ENCODE results near the gene ALPK1. TPM values are rescaled to one million over a fixed set of nuclear protein-coding genes. Genes with fewer than 3 reads are reported as not detected.

Gene ALPK1
- total RNA-seq, 1 experiment from 2014 or later = 0.17 TPM

DNA sequence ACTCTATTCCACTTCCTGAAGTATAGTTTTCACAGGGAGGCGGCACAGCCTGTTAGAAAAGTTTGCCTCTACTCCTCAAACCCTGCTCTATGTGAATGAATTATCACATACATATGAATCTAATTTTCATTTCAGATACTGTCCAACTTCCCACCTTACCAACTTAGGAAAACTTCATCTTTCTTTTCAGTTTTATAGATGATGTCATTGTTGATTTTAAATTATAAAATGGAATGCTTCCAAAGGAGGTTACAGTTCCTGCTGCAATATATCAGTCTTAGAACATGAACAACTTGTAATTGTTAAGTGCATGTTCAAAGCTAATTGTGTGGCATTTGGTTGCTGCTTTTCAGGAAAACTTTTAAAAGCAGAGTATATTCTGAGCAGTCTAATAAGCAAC is 126.4 kb downstream of the ALPK1 start:
- Histone ChIP-seq H3K4ac (ENCODE audit: low read depth, low read length) (no peak overlapping the region), H2AK5ac (ENCODE audit: insufficient read length, low read length) (no peak overlapping the region), H2BK20ac (ENCODE audit: low read depth, low read length, poor library complexity, severe bottlenecking) (no peak overlapping the region), H3T11ph (ENCODE audit: low read length) (no peak overlapping the region), H3K4me1 (ENCODE audit: insufficient read depth, low read length) (no peaks in the 10 kb centered on the region), H4K5ac (ENCODE audit: insufficient read length, low read depth, low read length) (no peak overlapping the region), H3K4me2 (ENCODE audit: insufficient read depth, insufficient read length, low read length) (no peak overlapping the region), H3K27me3 (ENCODE audit: insufficient read depth, low read length) (no peaks in the 10 kb centered on the region), H2BK12ac (ENCODE audit: insufficient read length, low read depth, low read length) (no peak overlapping the region), H3K9ac (ENCODE audit: extremely low read depth, insufficient read length, low read length) (no peak overlapping the region), H3K23me2 (ENCODE audit: insufficient read length, low read depth, low read length, poor library complexity, severe bottlenecking) (no peaks in the 10 kb centered on the region), H3K79me1 (ENCODE audit: insufficient read depth, low read depth, low read length, poor library complexity, severe bottlenecking) (no peaks in the 10 kb centered on the region), H4K8ac (replicated peaks; ENCODE audit: insufficient read length, low read depth, low read length) (no peak overlapping the region), H3K56ac (ENCODE audit: insufficient read length, low read depth, low read length) (no peak overlapping the region), H3K27ac (ENCODE audit: insufficient read length, low read depth, low read length) (no peak overlapping the region), H3K23ac (ENCODE audit: insufficient read length, low read depth, low read length) (no peak overlapping the region), H2BK120ac (ENCODE audit: low read depth, low read length, poor library complexity, severe bottlenecking) (no peak overlapping the region), H3K18ac (ENCODE audit: insufficient read length, low read depth, low read length) (no peak overlapping the region), H2BK5ac (ENCODE audit: insufficient read length, low read length) (no peak overlapping the region), H2BK15ac (ENCODE audit: low read depth, low read length) (no peak overlapping the region), H3K79me2 (ENCODE audit: insufficient read depth, low read length) (no peaks in the 10 kb centered on the region), H2AFZ (ENCODE audit: low read length) (no peak overlapping the region), H3K9me3 (ENCODE audit: control insufficient read depth, low read depth, low read length) (no peaks in the 10 kb centered on the region), H4K20me1 (ENCODE audit: control insufficient read depth, insufficient read depth, insufficient read length) (no peaks in the 10 kb centered on the region), H4K91ac (ENCODE audit: insufficient read length, low read depth, low read length) (no peak overlapping the region), H3K14ac (ENCODE audit: insufficient read depth, low read length) (no peak overlapping the region)
- Mint-ChIP-seq H3K27me3 (ENCODE audit: low read depth) (peaks cover 21% of the 10 kb centered on the region), H3K27ac (no peak overlapping the region), H3K4me3 (no peak overlapping the region), H3K9me3 (no peaks in the 10 kb centered on the region), H3K4me1 (peaks cover 7 to 9% of the 10 kb centered on the region in 2 experiments), H3K36me3 (ENCODE audit: insufficient read depth in 1 of 3, low read depth in 3 of 3) (no peaks in the 10 kb centered on the region)
- WGBS (ENCODE audit: extremely low coverage, insufficient read length, low lambda C conversion rate) = no CpG with 5 or more reads among the region's 1 CpG
- TF ChIP-seq, protein P1, sequence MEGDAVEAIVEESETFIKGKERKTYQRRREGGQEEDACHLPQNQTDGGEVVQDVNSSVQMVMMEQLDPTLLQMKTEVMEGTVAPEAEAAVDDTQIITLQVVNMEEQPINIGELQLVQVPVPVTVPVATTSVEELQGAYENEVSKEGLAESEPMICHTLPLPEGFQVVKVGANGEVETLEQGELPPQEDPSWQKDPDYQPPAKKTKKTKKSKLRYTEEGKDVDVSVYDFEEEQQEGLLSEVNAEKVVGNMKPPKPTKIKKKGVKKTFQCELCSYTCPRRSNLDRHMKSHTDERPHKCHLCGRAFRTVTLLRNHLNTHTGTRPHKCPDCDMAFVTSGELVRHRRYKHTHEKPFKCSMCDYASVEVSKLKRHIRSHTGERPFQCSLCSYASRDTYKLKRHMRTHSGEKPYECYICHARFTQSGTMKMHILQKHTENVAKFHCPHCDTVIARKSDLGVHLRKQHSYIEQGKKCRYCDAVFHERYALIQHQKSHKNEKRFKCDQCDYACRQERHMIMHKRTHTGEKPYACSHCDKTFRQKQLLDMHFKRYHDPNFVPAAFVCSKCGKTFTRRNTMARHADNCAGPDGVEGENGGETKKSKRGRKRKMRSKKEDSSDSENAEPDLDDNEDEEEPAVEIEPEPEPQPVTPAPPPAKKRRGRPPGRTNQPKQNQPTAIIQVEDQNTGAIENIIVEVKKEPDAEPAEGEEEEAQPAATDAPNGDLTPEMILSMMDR (conservative IDR thresholded peaks at IDR 0.05) = no peak
- DNase-seq = no peak

Data from H9 (cell line).